Measurements from ENCODE around the gene ITGB3.

The ITGB3 gene

DNA sequence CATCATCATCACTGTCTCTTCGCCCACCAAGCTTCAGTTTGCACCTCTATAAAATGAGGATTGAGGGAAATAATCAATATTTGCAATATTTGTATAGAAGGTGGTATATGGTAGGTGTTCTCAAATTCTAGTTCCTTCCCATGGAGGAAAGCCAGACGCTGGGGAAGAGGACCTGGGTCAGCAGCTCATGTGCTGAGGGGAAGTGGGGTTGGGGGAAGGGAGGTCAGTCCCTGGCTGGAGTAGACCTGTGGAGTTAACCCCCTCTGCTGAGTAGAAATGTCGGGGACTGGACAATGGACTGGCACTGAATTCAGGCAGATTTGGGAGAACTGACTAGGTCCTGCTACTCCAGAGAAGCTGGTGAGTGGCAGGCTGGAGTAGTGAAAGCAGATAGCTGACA lies 12.8 kb upstream of the ITGB3 start:
- TF ChIP-seq CTCF (IDR thresholded peaks at IDR 0.05; ENCODE audit: extremely low read depth, missing control alignments), result no peak

DNA sequence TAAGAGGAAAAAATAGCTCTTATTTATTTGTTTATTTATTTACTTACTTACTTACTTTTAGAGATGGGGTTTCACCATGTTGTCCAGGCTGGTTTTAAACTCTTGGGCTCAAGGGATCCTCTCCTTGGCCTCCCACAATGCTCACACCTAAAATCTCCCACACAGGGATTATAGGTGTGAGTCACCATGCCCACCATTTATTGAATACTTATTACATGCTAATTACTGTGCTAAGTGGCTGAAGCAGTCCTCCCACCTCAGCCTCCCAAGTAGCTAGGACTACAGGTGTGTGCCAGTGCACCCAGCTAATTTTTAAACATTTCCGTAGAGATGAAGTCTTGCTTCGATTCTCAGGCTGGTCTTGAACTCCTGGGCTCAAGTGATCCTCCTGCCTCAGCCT lies 11.0 kb upstream of the ITGB3 start:
- no peak for TF ChIP-seq CTCF (IDR thresholded peaks at IDR 0.05; ENCODE audit: extremely low read depth, missing control alignments)
- DNase-seq (ENCODE audit: low spot score), result no peak

More for the DNA sequence above, 12.8 kb upstream of the ITGB3 start:
- DNase-seq (ENCODE audit: low spot score), result no peak

GRCh38 chr17:47243737-47244598 lies 9.7 kb upstream of the ITGB3 start:
- DNase-seq (ENCODE audit: low spot score), result no peak
- no peak for TF ChIP-seq CTCF (IDR thresholded peaks at IDR 0.05; ENCODE audit: extremely low read depth, missing control alignments)

DNA sequence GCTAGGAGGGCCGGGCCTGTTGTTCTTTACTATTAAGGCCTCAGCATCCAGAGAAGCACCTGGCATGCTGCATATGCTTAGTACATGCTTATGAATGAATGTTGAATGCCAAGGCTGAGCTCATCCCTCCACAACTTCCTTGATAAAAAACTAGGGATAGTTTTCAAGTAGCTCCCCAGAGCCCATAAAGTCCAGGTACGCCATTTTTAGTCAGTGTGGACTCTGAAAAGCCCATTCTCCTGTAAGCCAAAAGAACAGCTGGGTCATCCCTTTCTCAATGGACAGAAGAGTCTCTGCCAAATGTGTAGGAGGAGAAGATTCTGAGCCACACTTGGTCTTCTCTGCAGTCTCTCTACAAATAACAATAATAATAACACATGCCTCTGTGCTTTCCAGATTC lies 8.9 kb upstream of the ITGB3 start:
- TF ChIP-seq CTCF (IDR thresholded peaks at IDR 0.05; ENCODE audit: extremely low read depth, missing control alignments), result no peak
- DNase-seq (ENCODE audit: low spot score), result no peak

DNA sequence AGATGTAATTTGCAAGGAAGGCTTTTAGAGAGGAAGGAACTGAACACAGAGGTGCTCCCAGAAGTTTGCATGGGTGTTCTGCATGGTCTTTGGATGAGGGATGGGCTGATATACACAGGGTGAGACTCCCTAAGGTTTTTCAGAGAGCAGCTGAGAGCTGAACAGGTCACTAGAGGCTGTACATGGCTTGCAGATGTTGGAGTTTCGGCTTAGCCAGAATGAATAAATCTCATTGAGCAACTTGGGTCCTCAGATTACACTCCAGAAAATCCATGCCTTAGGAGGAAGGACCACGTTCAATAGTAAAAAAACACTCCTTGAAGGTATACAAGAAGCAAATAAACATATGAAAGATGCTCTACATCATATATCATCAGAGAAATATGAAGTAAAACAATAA lies 7.5 kb upstream of the ITGB3 start:
- no peak for DNase-seq (ENCODE audit: low spot score)
- no peak for TF ChIP-seq CTCF (IDR thresholded peaks at IDR 0.05; ENCODE audit: extremely low read depth, missing control alignments)

DNA sequence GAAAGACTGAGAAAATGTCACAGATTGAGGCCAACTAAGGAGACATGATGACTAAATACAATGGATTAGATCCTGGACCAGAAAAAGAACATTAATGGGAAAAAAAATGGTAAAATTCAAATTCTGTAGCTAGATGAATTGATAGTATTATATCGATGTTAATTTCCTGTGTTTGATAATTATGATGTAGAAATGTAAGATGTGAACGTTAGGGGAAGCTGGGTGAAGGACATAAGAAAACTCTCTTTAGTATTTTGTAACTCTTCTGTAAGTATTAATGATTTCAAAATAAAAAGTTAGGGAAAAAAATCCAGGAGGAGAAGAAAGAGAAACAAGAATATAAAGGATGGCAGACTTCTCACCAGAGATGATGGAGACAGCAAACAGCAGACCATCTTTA lies 2.8 kb upstream of the ITGB3 start:
- DNase-seq (ENCODE audit: low spot score), result no peak
- no peak for TF ChIP-seq CTCF (IDR thresholded peaks at IDR 0.05; ENCODE audit: extremely low read depth, missing control alignments)

- no peak for TF ChIP-seq CTCF (IDR thresholded peaks at IDR 0.05; ENCODE audit: extremely low read depth, missing control alignments)
- DNase-seq (ENCODE audit: low spot score), result no peak
Measured at GRCh38 chr17:47251421-47251940, 2.1 kb upstream of the ITGB3 start.

All from GM20000 (cell line).